K562 (cell line): ENCODE results near the gene NRG2. TPM values are rescaled to one million over a fixed set of nuclear protein-coding genes. Genes with fewer than 3 reads are reported as not detected.
A peak's percentile ranks its signal among the peaks of the same experiment; 100 is the strongest.

ENCODE experiments used
- ATAC-seq: fragments of 200-7000 bp; cut with Tn5 transposase; 3 replicates; pipeline ENCODE4 v1.9.1; 2020; ENCODE audit warnings: moderate library complexity
- BruUV-seq: library from RNA; stranded (reverse); fragments of 400-500 nt; replicated peaks from 2 replicates; lab custom pipeline; 2021; lab: Mats Ljungman, UMichigan
- CTCF ChIA-PET: fragments of 300-600 bp; formaldehyde crosslinking; extraction: SDS; loops from one replicate; lab custom pipeline; 2021; ENCODE audit warnings: low intra/inter-chr PET ratio; lab: Yijun Ruan, JAX
- POLR2A ChIA-PET: fragments of 300-600, 350-650 bp; sonication (Branson Sonifier 250); formaldehyde crosslinking; extraction: SDS; loops from one replicate; lab custom pipeline; 2021; ENCODE audit warnings: antibody characterized with exemption, inconsistent platforms; lab: Yijun Ruan, JAX
- DNase-seq, 4 experiments: peaks; one replicate each; pipeline versions ENCODE4 v3.0.0 to v3.0.0-alpha.2; 2011 to 2018; ENCODE audit warnings: low spot score in 3 of 4, mixed read lengths in 3 of 4; ENCODE audit errors: extremely low read depth in 1 of 4
- FAIRE-seq: peaks from 2 replicates; lab custom pipeline; 2011; peaks lifted over from hg19 to GRCh38; lab: Jason Lieb, UNC
- H2AFZ ChIP-seq: 2 replicates; pipeline ENCODE4 v1.6.0; 2011; ENCODE audit warnings: low read depth, low read length, control low read depth, inconsistent platforms
- H3K27ac ChIP-seq: fragments of 200-600 bp; 3 replicates; pipeline ENCODE4 v1.8.0; 2011; ENCODE audit warnings: low read depth, mild to moderate bottlenecking, control low read depth, inconsistent platforms, low read length, moderate library complexity, mixed read lengths; ENCODE audit errors: extremely low read depth
- H3K27me3 ChIP-seq, 2 experiments: fragments of 300-600 bp in 1 of 2; 2 replicates in 1 of 2; 3 replicates in 1 of 2; pipeline versions ENCODE4 v1.6.0 to v1.8.0; 2011; ENCODE audit warnings: inconsistent platforms in 2 of 2, low read length in 2 of 2, mild to moderate bottlenecking in 1 of 2, mixed read lengths in 1 of 2, moderate library complexity in 1 of 2; ENCODE audit not compliant: control insufficient read depth in 2 of 2, insufficient read depth in 2 of 2
- H3K36me3 ChIP-seq: fragments of 300-600 bp; 3 replicates; pipeline ENCODE4 v1.8.0; 2011; ENCODE audit warnings: mild to moderate bottlenecking, low read length, inconsistent platforms; ENCODE audit not compliant: control insufficient read depth, insufficient read depth
- H3K4me1 ChIP-seq, 2 experiments: fragments of 200-600 bp in 1 of 2; replicated peaks in 1 of 2; 2 replicates in 1 of 2; 3 replicates in 1 of 2; pipeline versions ENCODE4 v1.5.1 to v1.8.0; 2011; ENCODE audit warnings: inconsistent platforms in 2 of 2, low read length in 2 of 2, mild to moderate bottlenecking in 1 of 2, mixed read lengths in 1 of 2, moderate library complexity in 1 of 2; ENCODE audit not compliant: control insufficient read depth in 2 of 2, insufficient read depth in 2 of 2
- H3K4me2 ChIP-seq: 2 replicates; pipeline ENCODE4 v1.6.1; 2011; ENCODE audit warnings: low read length, control low read depth, inconsistent platforms, mixed read lengths; ENCODE audit not compliant: insufficient read depth
- H3K4me3 ChIP-seq: fragments of 200-600 bp; sonication (generic), shearing (Covaris generic); 2 replicates; pipeline ENCODE4 v1.5.1; 2016; ENCODE audit warnings: control low read depth, inconsistent platforms
- H3K79me2 ChIP-seq: fragments of 200-600 bp; 3 replicates; pipeline ENCODE4 v1.8.0; 2011; ENCODE audit warnings: low read length, inconsistent platforms; ENCODE audit not compliant: control insufficient read depth, insufficient read depth
- H3K9ac ChIP-seq, 2 experiments: 2 replicates each; pipeline versions ENCODE4 v1.6.0 to v1.6.1; 2011; ENCODE audit warnings: low read depth in 2 of 2, low read length in 2 of 2, control low read depth in 1 of 2, inconsistent platforms in 1 of 2, mild to moderate bottlenecking in 1 of 2, mixed read lengths in 1 of 2; ENCODE audit not compliant: insufficient read depth in 1 of 2
- H3K9me1 ChIP-seq: one replicate; pipeline ENCODE4 v1.6.0; 2011; ENCODE audit warnings: inconsistent platforms, mild to moderate bottlenecking, low read length, moderate library complexity; ENCODE audit not compliant: control insufficient read depth, insufficient read depth
- H3K9me3 ChIP-seq: replicated peaks from 2 replicates; pipeline ENCODE4 v1.5.1; 2011; ENCODE audit warnings: low read depth, low read length, inconsistent platforms; ENCODE audit not compliant: control insufficient read depth, insufficient read depth
- H4K20me1 ChIP-seq: replicated peaks from 2 replicates; pipeline ENCODE4 v1.6.1; 2011; ENCODE audit warnings: low read length, inconsistent platforms, mixed read lengths; ENCODE audit not compliant: control insufficient read depth, insufficient read depth
- BHLHE40 ChIP-seq: IDR thresholded peaks from 2 replicates; pipeline ENCODE4 v1.6.1; 2011; ENCODE audit warnings: low read length, improper control_type of control experiment
- BRCA1 ChIP-seq, 2 experiments: fragments of 450-650 bp in 1 of 2; sonication (generic) in 1 of 2; formaldehyde crosslinking in 1 of 2; IDR thresholded peaks; 2 replicates each; pipeline versions ENCODE4 v1.5.0 to v1.6.1; 2017 to 2020; ENCODE audit warnings: mild to moderate bottlenecking in 1 of 2, missing genetic modification reagents in 1 of 2
- CTCF ChIP-seq, 3 experiments: IDR thresholded peaks in 2 of 3; conservative IDR thresholded peaks in 1 of 3; 2 replicates each; pipeline ENCODE4 v1.5.1; 2011 to 2012; ENCODE audit warnings: low read length in 3 of 3, mild to moderate bottlenecking in 3 of 3, control low read depth in 2 of 3, improper control_type of control experiment in 1 of 3, inconsistent platforms in 1 of 3, low read depth in 1 of 3, mixed read lengths in 1 of 3, moderate library complexity in 1 of 3; ENCODE audit not compliant: insufficient read depth in 2 of 3
- CTCFL ChIP-seq: IDR thresholded peaks from 2 replicates; pipeline ENCODE4 v1.6.1; 2011; ENCODE audit warnings: borderline replicate concordance, low read depth, mild to moderate bottlenecking, moderate library complexity, low read length; ENCODE audit not compliant: insufficient read depth, poor library complexity, severe bottlenecking
- ETV5 ChIP-seq: sonication (generic); formaldehyde crosslinking; IDR thresholded peaks from 2 replicates; pipeline ENCODE4 v1.4.0; 2020; ENCODE audit warnings: low read depth, mild to moderate bottlenecking, missing genetic modification reagents
- FOXP1 ChIP-seq: sonication (generic); formaldehyde crosslinking; IDR thresholded peaks from 2 replicates; pipeline ENCODE4 v1.8.0; 2022; ENCODE audit warnings: mild to moderate bottlenecking, missing genetic modification reagents
- HNRNPL ChIP-seq: fragments of 200-400 bp; formaldehyde crosslinking; IDR thresholded peaks from 2 replicates; pipeline ENCODE4 v1.6.1; 2017; ENCODE audit warnings: low read depth, mild to moderate bottlenecking, low read length
- NCOA1 ChIP-seq: fragments of 450-650 bp; IDR thresholded peaks from 2 replicates; pipeline ENCODE4 v1.6.1; 2016; ENCODE audit warnings: low read depth
- NFE2L1 ChIP-seq: fragments of 450-650 bp; IDR thresholded peaks from 2 replicates; pipeline ENCODE4 v1.6.1; 2016; ENCODE audit warnings: missing genetic modification characterization, low read depth, mild to moderate bottlenecking, missing compliant biosample characterization, moderate library complexity, borderline replicate concordance
- NR2F6 ChIP-seq: fragments of 450-650 bp; formaldehyde crosslinking; IDR thresholded peaks from 2 replicates; pipeline ENCODE4 v1.4.0; 2020; ENCODE audit warnings: mild to moderate bottlenecking
- PKNOX1 ChIP-seq: fragments of 450-650 bp; IDR thresholded peaks from 2 replicates; pipeline ENCODE4 v1.6.1; 2016
- RBM34 ChIP-seq: fragments of 200-400 bp; formaldehyde crosslinking; IDR thresholded peaks from 2 replicates; pipeline ENCODE4 v1.6.1; 2018; ENCODE audit warnings: low read length, borderline replicate concordance; ENCODE audit not compliant: insufficient read depth
- SIRT6 ChIP-seq: IDR thresholded peaks from one replicate; pipeline ENCODE4 v1.6.1; 2012; ENCODE audit warnings: low read depth, mild to moderate bottlenecking, control low read depth, inconsistent platforms, low read length, moderate library complexity
- TCF7 ChIP-seq: sonication (generic); IDR thresholded peaks from 2 replicates; pipeline ENCODE4 v1.6.1; 2016; ENCODE audit warnings: antibody characterized with exemption, borderline replicate concordance
- ZBTB7A ChIP-seq: IDR thresholded peaks from 2 replicates; pipeline ENCODE4 v1.6.1; 2011; ENCODE audit warnings: low read depth, mild to moderate bottlenecking, low read length, moderate library complexity, borderline replicate concordance; ENCODE audit not compliant: control insufficient read depth
- ZNF124 ChIP-seq: sonication (generic); formaldehyde crosslinking; IDR thresholded peaks from 2 replicates; pipeline ENCODE4 v1.8.1; 2022; ENCODE audit warnings: missing genetic modification reagents
- ZNF551 ChIP-seq: fragments of 250-450 bp; sonication (Bioruptor Pico); IDR thresholded peaks from 2 replicates; pipeline ENCODE4 v1.5.0; 2021; ENCODE audit warnings: mild to moderate bottlenecking, moderate library complexity
- WGBS: fragments of 100-300 bp; shearing (Covaris generic); methylation state at CpG from one replicate; pipeline ENCODE4 v1.1.6; 2016; ENCODE audit warnings: low coverage, mixed read lengths; ENCODE audit not compliant: insufficient coverage; ENCODE audit errors: missing lambda C conversion rate; 5-methylcytosine and 5-hydroxymethylcytosine counted together
- in situ Hi-C: fragments of 300-500 bp; cut with MboI; formaldehyde crosslinking; loops from 4 replicates; pipeline ENCODE4 v1.15.0; 2018; ENCODE audit warnings: inconsistent platforms, mixed read lengths
- intact Hi-C: fragments of 100-400 bp; cut with micrococcal nuclease; formaldehyde crosslinking; loops from 2 replicates; pipeline ENCODE4 v1.14.2; 2022
- polyA plus RNA-seq, 8 experiments: library from polyadenylated mRNA; depleted of rRNA in 4 of 8; stranded (reverse) in 5 of 8; unstranded in 3 of 8; fragments of >200 nt; fragmentation: Nextera tagmentation in 2 of 8; fragmentation: Illumina TruSeq in 1 of 8; extraction: Ambion mirVana in 2 of 8; extraction: Trizol in 1 of 8; gene quantifications; 2 replicates each; pipeline versions ENCODE4 v1.2.1 to v1.2.3, GENCODE V29; 2011 to 2014; ENCODE audit warnings: inconsistent platforms in 1 of 8, missing spikeins in 1 of 8
- total RNA-seq, 7 experiments: library from RNA; depleted of rRNA in 6 of 7; stranded (reverse); fragments of >200 nt in 6 of 7; fragmentation: Illumina TruSeq in 2 of 7; extraction: Trizol in 2 of 7; gene quantifications; 2 replicates each; pipeline versions ENCODE4 v1.2.1 to v1.2.3, GENCODE V29; 2011 to 2021; ENCODE audit warnings: low replicate concordance in 1 of 7

Gene NRG2
- total and polyA plus RNA-seq, 9 of the 15 experiments (the other 6 are each of a cell fraction or from before 2014, with no cell fraction given), result not detected

- Histone ChIP-seq H3K4me3 (no peak overlapping the region), H3K27me3 (peaks cover 6 to 25% of the 10 kb centered on the region in 2 experiments; a peak in 2 of 5 replicates), H3K9me3 (0 out of 2 replicates have a peak, but pooled peaks cover 2% of the 10 kb centered on the region), H2AFZ (no peak overlapping the region), H3K4me1 (no peaks in the 10 kb centered on the region), H3K9ac (no peak overlapping the region), H3K79me2 (no peaks in the 10 kb centered on the region), H4K20me1 (0 out of 2 replicates have a peak, but pooled peaks cover 4% of the 10 kb centered on the region), H3K4me2 (no peak overlapping the region), H3K36me3 (no peaks in the 10 kb centered on the region), H3K9me1 (no peaks in the 10 kb centered on the region), H3K27ac (no peak overlapping the region)
- FAIRE-seq, result no peak
- POLR2A ChIA-PET, result interaction anchor here (0.6 to 1.0 kb wide), 4 partner anchors 8 to 97 kb away, joined by 3 to 4 read pairs (median 3); no protein-coding TSS in a partner anchor
- in situ Hi-C loops, result no loop called here
- CTCF ChIA-PET, result interaction anchor here (1.8 kb wide), 1 partner anchor 96 kb away, joined by 11 read pairs; no protein-coding TSS in a partner anchor
- peak in 2 of 4 experiments; percentile 15 to 33 for DNase-seq
- peak; percentile 62 for ATAC-seq
- BruUV-seq, result no TSS peak
- intact Hi-C loops, result no loop called here
- 0% methylated on average over 9 of the region's 9 CpGs for WGBS
- TF ChIP-seq TCF7 (no peak), RBM34 (no peak), ZBTB7A (peak; percentile 48; the same call in 1 of the 2 replicates), SIRT6 (no peak), NFE2L1 (tag) (no peak), ETV5 (CRISPR knock-in tag) (no peak), FOXP1 (no peak), NR2F6 (CRISPR knock-in tag) (no peak), BRCA1 (IDR thresholded peaks at IDR 0.05) (no peak), BRCA1 (CRISPR knock-in tag; IDR thresholded peaks at IDR 0.05) (no peak), BHLHE40 (no peak), ZNF124 (CRISPR knock-in tag) (no peak), CTCF (IDR thresholded peaks at IDR 0.05 in 2 of 3, conservative IDR thresholded peaks at IDR 0.05 in 1 of 3; ENCODE audit: insufficient read depth in 2 of 3, low read depth in 1 of 3, low read length in 3 of 3) (peak; percentile 22 to 41 (median 23); a peak in 5 of 6 replicates), NCOA1 (no peak), HNRNPL (no peak), CTCFL (no peak), PKNOX1 (peak; percentile 91), ZNF551 (CRISPR knock-in tag) (no peak)
These were observed 170.9 kb downstream of the NRG2 start for GRCh38 chr5:139872052-139872766.
